Esophagus (tissue), 2 donors: ENCODE results near the gene IPP. TPM values are rescaled to one million over a fixed set of nuclear protein-coding genes. Genes with fewer than 3 reads are reported as not detected.
"Not testable (repeated sequence)": the region's sequence is repeated elsewhere in the genome, so short reads cannot be mapped to it uniquely, and the experiment has no call there.

Source experiments
- H3K27ac ChIP-seq, 2 donors: one replicate each; pipeline ENCODE4 v1.5.1; 2013; ENCODE audit warnings: low read depth in 2 of 2, mild to moderate bottlenecking in 2 of 2, inconsistent platforms in 1 of 2, low read length in 1 of 2, moderate library complexity in 1 of 2
- H3K27me3 ChIP-seq, 2 donors: one replicate each; pipeline ENCODE4 v1.6.1; 2013; ENCODE audit warnings: low read length in 2 of 2, control low read depth in 1 of 2, mild to moderate bottlenecking in 1 of 2; ENCODE audit not compliant: insufficient read depth in 2 of 2, control insufficient read depth in 1 of 2
- H3K36me3 ChIP-seq, 2 donors: one replicate each; pipeline ENCODE4 v1.6.1; 2013; ENCODE audit warnings: low read length in 1 of 2; ENCODE audit not compliant: control insufficient read depth in 2 of 2, insufficient read depth in 2 of 2
- H3K4me1 ChIP-seq, 2 donors: one replicate each; pipeline ENCODE4 v1.6.1; 2013; ENCODE audit warnings: low read length in 1 of 2; ENCODE audit not compliant: control insufficient read depth in 2 of 2, insufficient read depth in 2 of 2
- H3K4me3 ChIP-seq, 2 donors: one replicate each; pipeline ENCODE4 v1.5.1; 2013; ENCODE audit warnings: low read length in 2 of 2, mild to moderate bottlenecking in 2 of 2, low read depth in 1 of 2, moderate library complexity in 1 of 2
- H3K9me3 ChIP-seq, 2 donors: one replicate each; pipeline ENCODE4 v1.6.1; 2013; ENCODE audit warnings: mild to moderate bottlenecking in 2 of 2, low read depth in 1 of 2, low read length in 1 of 2, moderate library complexity in 1 of 2; ENCODE audit not compliant: control insufficient read depth in 2 of 2, insufficient read depth in 1 of 2
- WGBS, 2 donors: extraction: QIAGEN DNeasy Blood & Tissue Kit; methylation state at CpG; one replicate each; pipeline ENCODE4 v1.1.7; 2013; 5-methylcytosine and 5-hydroxymethylcytosine counted together
- polyA plus RNA-seq, 2 donors: library from polyadenylated mRNA; stranded (reverse); fragments of 200-250 nt; gene quantifications; one replicate each; pipeline ENCODE4 v1.2.3, GENCODE V29; 2013
- donor health status: healthy with polysubstance abuse.
- donor health status: Bipolar disorder and iron deficiency.

The IPP gene
- polyA plus RNA-seq, 2 donors: 3.7 to 5.2 TPM

- no peaks in the 10 kb centered on the region for H3K4me1 ChIP-seq
Observed at GRCh38 chr1:45686288-45687013, 64.0 kb downstream of the IPP start, which contains the start of gene GPBP1L1. GPBP1L1 (minus strand) TSS chr1:45686533; CDS start chr1:45659087, 27,446 bp downstream.

GRCh38 chr1:45686015-45686287, 64.5 kb downstream of the IPP start:
- Histone ChIP-seq H3K27ac (peak overlapping the region; percentile 94 to 99), H3K4me3 (peak overlapping the region; percentile 83 to 91), H3K36me3 (no peaks in the 10 kb centered on the region), H3K4me1 (no peaks in the 10 kb centered on the region), H3K9me3 (no peaks in the 10 kb centered on the region), H3K27me3 (no peaks in the 10 kb centered on the region)
- 0% methylated on average over 27 of the region's 27 CpGs for WGBS, 2 donors

More at GRCh38 chr1:45686288-45687013, 64.0 kb downstream of the IPP start, which contains the start of gene GPBP1L1:
- no peaks in the 10 kb centered on the region for H3K27me3 ChIP-seq
- H3K27ac ChIP-seq: peak within 1 kb of the TSS; percentile 99
- H3K36me3 ChIP-seq: peaks cover 0 to 4% of the 10 kb centered on the region in 2 donors
- peak within 1 kb of the TSS; percentile 83 to 91 for H3K4me3 ChIP-seq
- H3K9me3 ChIP-seq: no peaks in the 10 kb centered on the region
- 0 to 1% methylated on average over 49 to 52 of the region's 52 CpGs for WGBS, 2 donors

DNA sequence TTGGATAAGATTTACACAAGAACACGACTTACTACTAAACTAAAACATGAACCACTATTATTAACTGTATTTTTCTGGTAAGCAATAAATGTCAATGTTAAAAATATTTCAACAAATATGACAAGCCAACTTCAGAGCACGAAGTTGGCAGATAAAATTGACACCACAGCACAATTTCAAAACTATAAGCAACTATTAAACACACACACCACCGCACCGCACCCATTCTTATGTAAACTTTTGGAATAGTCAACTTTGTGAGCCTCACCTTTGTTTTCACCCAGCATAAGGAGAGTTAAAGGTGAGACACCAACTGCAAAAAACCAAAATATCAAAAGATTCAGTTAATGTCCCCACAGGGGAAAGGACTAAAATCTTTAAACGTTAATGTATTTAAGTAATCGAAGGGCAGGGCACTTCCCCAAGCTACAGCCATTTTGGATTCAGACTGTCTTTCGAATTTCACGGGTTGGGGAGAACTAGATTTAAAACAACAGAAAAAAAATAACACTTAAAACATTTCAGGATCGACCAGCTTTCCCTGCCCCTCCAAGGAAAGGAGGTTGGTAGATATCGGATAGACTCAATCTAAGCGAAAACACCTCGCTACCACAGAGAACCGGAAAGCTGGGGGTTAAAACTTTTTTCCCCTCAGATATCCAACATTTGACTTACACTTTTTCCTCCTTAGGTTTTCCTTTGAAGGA, 65.0 kb downstream of the IPP start:
- H3K27me3 ChIP-seq: no peaks in the 10 kb centered on the region
- H3K27ac ChIP-seq: peak overlapping the region; percentile 94 to 99
- 0% methylated on average over 13 of the region's 13 CpGs for WGBS, 2 donors
- peak overlapping the region; percentile 83 to 91 for H3K4me3 ChIP-seq
- H3K36me3 ChIP-seq: no peaks in the 10 kb centered on the region
- no peaks in the 10 kb centered on the region for H3K4me1 ChIP-seq
- H3K9me3 ChIP-seq: no peaks in the 10 kb centered on the region

GRCh38 chr1:45684402-45684801, 66.1 kb downstream of the IPP start:
- Histone ChIP-seq H3K27ac (no peak overlapping the region), H3K36me3 (no peaks in the 10 kb centered on the region), H3K4me3 (peak overlapping the region in 1 of 2 donors; percentile 39), H3K9me3 (no peaks in the 10 kb centered on the region), H3K4me1 (no peaks in the 10 kb centered on the region), H3K27me3 (no peaks in the 10 kb centered on the region)
- WGBS, 2 donors: 38 to 43% methylated on average over 2 of the region's 2 CpGs

DNA sequence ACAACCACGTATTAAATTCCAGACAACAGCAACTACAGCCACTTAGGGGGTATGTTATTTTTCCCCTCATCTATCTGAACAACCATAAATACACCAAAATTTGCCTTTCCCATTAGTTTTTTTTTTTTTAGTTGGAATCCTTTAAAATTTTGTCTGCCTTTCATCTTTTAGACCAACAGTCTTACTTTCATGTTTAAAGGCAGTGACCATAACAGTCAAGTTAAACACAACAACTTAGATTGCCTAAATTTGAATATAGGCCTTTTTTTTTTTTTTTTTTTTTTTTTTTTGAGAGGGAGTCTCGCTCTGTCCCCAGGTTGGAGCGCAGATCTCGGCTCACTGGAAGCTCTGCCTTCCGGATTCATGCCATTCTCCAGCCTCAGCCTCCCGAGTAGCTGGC, 67.5 kb downstream of the IPP start:
- Histone ChIP-seq H3K9me3 (no peaks in the 10 kb centered on the region), H3K4me1 (no peaks in the 10 kb centered on the region), H3K4me3 (no peak overlapping the region), H3K27ac (no peak overlapping the region), H3K27me3 (no peaks in the 10 kb centered on the region), H3K36me3 (no peaks in the 10 kb centered on the region)
- 85 to 88% methylated on average over 6 of the region's 6 CpGs for WGBS, 2 donors

- H3K27me3 ChIP-seq: no peaks in the 10 kb centered on the region
- WGBS, 2 donors: 9 to 11% methylated on average over 3 of the region's 3 CpGs
- peaks cover 2 to 5% of the 10 kb centered on the region in 2 donors for H3K4me1 ChIP-seq
- H3K27ac ChIP-seq: no peak overlapping the region
- no peaks in the 10 kb centered on the region for H3K36me3 ChIP-seq
- H3K4me3 ChIP-seq: no peak overlapping the region
- H3K9me3 ChIP-seq: no peaks in the 10 kb centered on the region
Observed at GRCh38 chr1:45679123-45679522, 71.3 kb downstream of the IPP start.

GRCh38 chr1:45678489-45678888, 72.0 kb downstream of the IPP start:
- H3K27ac ChIP-seq: no peak overlapping the region
- no peaks in the 10 kb centered on the region for H3K9me3 ChIP-seq
- H3K4me1 ChIP-seq: peaks cover 3 to 5% of the 10 kb centered on the region in 2 donors
- H3K36me3 ChIP-seq: no peaks in the 10 kb centered on the region
- no peaks in the 10 kb centered on the region for H3K27me3 ChIP-seq
- no peak overlapping the region for H3K4me3 ChIP-seq

DNA sequence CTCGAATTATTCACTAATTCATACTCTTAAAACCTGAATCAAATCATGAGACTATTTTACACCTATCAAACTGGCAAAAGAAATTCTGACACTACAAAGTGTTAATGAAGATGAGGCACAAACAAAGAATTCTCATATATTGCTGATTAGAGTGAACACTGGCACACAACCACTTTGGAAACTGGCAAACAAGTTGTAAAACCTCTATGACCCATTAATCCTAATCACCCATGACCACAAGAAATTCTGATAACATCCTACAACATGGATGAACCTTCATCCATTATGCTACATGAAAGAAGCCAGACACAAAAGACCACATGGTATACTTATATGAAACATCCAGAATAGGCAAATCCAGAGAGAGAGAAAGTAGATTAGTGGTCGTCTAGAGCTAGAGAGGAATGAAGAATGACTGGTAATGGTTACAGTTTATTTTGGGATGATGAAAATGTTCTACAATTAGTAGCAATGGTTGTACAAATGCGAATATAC, 72.7 kb downstream of the IPP start:
- Histone ChIP-seq H3K27ac (no peak overlapping the region), H3K4me3 (no peak overlapping the region), H3K27me3 (no peaks in the 10 kb centered on the region), H3K4me1 (peaks cover 5% of the 10 kb centered on the region in 2 donors), H3K9me3 (no peaks in the 10 kb centered on the region), H3K36me3 (no peaks in the 10 kb centered on the region)
- 62 to 63% methylated on average over 3 of the region's 3 CpGs for WGBS, 2 donors

DNA sequence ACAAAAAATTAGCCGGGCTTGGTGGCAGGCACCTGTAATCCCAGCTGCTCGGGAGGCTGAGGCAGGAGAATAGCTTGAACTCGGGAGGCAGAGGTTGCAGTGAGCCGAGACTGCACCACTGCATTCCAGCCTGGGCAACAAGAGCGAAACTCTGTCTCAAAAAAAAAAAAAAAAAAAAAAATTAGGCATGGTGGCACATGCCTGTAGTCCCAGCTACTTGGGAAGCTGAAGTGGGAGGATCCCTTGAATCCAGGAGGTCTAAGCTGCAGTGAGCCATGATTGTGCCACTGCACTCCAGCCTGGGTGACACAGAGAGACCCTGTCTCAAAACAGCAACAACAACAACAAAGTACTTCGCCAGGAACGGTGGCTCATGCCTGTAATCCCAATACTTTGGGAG, 73.9 kb downstream of the IPP start:
- WGBS, 2 donors: 88 to 95% methylated on average over 6 to 7 of the region's 7 CpGs
- H3K27ac ChIP-seq, H3K4me1 ChIP-seq, H3K36me3 ChIP-seq, H3K4me3 ChIP-seq, H3K9me3 ChIP-seq, H3K27me3 ChIP-seq: not testable (repeated sequence)
